Ovary (tissue), 9 donors: Measurements from ENCODE around the gene NINL. TPM values are rescaled to one million over a fixed set of nuclear protein-coding genes. Genes with fewer than 3 reads are reported as not detected.

Experiments used
- DNase-seq, 5 donors: peaks; one replicate each; pipeline ENCODE4 v3.0.0-alpha.2; 2019 to 2020
- H3K27ac ChIP-seq, 2 donors: fragments of 200-600 bp; one replicate each; pipeline versions ENCODE4 v1.5.1 to v1.8.0; 2019 to 2022
- H3K27me3 ChIP-seq: fragments of 200-600 bp; one replicate; pipeline ENCODE4 v1.8.0; 2022
- H3K36me3 ChIP-seq: fragments of 200-600 bp; sonication (generic); one replicate; pipeline ENCODE4 v1.5.1; 2019
- H3K4me1 ChIP-seq: one replicate; pipeline ENCODE4 v1.8.1; 2013; ENCODE audit warnings: mild to moderate bottlenecking, moderate library complexity; ENCODE audit not compliant: insufficient read depth
- H3K4me3 ChIP-seq: fragments of 200-600 bp; sonication (generic); one replicate; pipeline ENCODE4 v1.5.1; 2017
- H3K9me3 ChIP-seq, 2 donors: fragments of 200-600 bp in 1 of 2; sonication (generic) in 1 of 2; one replicate each; pipeline versions ENCODE4 v1.5.1 to v1.8.1; 2013 to 2019; ENCODE audit warnings: mild to moderate bottlenecking in 1 of 2, moderate library complexity in 1 of 2
- CTCF ChIP-seq, 3 donors: fragments of 450-650 bp in 2 of 3; fragments of 200-600 bp in 1 of 3; IDR thresholded peaks; one replicate each; pipeline versions ENCODE4 v1.5.1 to v1.8.0; 2016 to 2022; ENCODE audit warnings: antibody characterized with exemption in 3 of 3, mild to moderate bottlenecking in 1 of 3
- EP300 ChIP-seq: sonication (generic); formaldehyde crosslinking; IDR thresholded peaks from one replicate; pipeline ENCODE4 v1.6.1; 2017; ENCODE audit warnings: antibody characterized with exemption
- POLR2A ChIP-seq: fragments of 450-650 bp; IDR thresholded peaks from one replicate; pipeline ENCODE4 v1.6.1; 2017; ENCODE audit warnings: antibody characterized with exemption, mild to moderate bottlenecking, moderate library complexity
- WGBS, 3 donors: extraction: QIAGEN DNeasy Blood & Tissue Kit in 1 of 3; methylation state at CpG; one replicate each; pipeline versions ENCODE4 v1.1.5 to v1.1.7; 2013 to 2017; 5-methylcytosine and 5-hydroxymethylcytosine counted together
- intact Hi-C, 4 donors: fragments of 100-400 bp; cut with DNase I; formaldehyde crosslinking; loops; one replicate each; pipeline versions ENCODE4 v1.11.0 to v1.15.1; 2022 to 2023
- polyA plus RNA-seq, 2 donors: library from polyadenylated mRNA; stranded (reverse); fragments of 200-250 nt in 1 of 2; fragments of 350-450 nt in 1 of 2; fragmentation: Illumina TruSeq in 1 of 2; extraction: RNeasy Lipid Tissue Mini Kit (QIAGEN cat#74804) in 1 of 2; gene quantifications; one replicate each; pipeline ENCODE4 v1.2.3, GENCODE V29; 2013 to 2014
- total RNA-seq, 7 donors: library from RNA; depleted of rRNA in 2 of 7; stranded (reverse); fragments of >200 nt in 2 of 7; fragmentation: NEBNext Ultra II Directional in 3 of 7; extraction: Animal tissue kit (Norgen Biotek cat#: 25700) in 3 of 7; gene quantifications; one replicate each; pipeline versions ENCODE4 v1.1.0 to v1.2.4, GENCODE V29; 2016 to 2023
- donor health status: DM: no; HTN: no; CAD: no; lungs with moderate emphysema.
- donor health status: DM: no; HTN: no; CAD: no.
- donor health status: Bipolar disorder and iron deficiency.
- donor health status: DM: yes; HTN: yes; CAD: no.
- donor health status: DM: no; HTN: no; CAD: no.
- donor health status: DM: yes; HTN: yes; CAD: no.

Gene NINL
- total and polyA plus RNA-seq, 9 donors: 10.1 to 33.3 (median 20.3) TPM

- no peaks in the 10 kb centered on the region for H3K4me1 ChIP-seq
- TF ChIP-seq POLR2A (no peak), CTCF (IDR thresholded peaks at IDR 0.05) (no peak), EP300 (no peak)
- H3K27ac ChIP-seq: no peak overlapping the region
- no peak overlapping the region for H3K4me3 ChIP-seq
- intact Hi-C loops: no loop called here
- H3K9me3 ChIP-seq: no peaks in the 10 kb centered on the region
- H3K27me3 ChIP-seq: no peaks in the 10 kb centered on the region
- H3K36me3 ChIP-seq: no peaks in the 10 kb centered on the region
- no peak for DNase-seq
- WGBS, 3 donors: 92 to 95% (median 94%) methylated on average over 18 of the region's 18 CpGs
Measured at GRCh38 chr20:25468126-25469075, 116.9 kb downstream of the NINL start.

DNA sequence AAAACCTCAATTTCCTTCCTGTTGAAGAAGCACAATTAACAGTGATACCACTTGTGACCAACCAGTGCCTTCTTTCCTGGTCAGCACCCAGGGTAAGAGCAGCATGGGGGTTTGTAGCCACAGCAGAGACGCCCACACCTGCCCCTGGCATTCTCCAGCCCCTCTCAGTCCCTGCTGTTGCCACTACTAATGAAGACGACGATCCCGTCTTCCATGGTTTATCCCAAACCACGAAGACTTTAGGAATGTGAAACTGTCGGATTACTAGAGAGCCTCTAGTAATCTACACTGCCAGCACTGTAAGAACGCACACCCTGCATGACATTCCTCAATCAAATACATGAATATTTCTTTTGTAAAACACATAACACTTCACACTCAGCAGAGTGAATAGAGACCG is 117.9 kb downstream of the NINL start:
- no peak for DNase-seq
- no peaks in the 10 kb centered on the region for H3K36me3 ChIP-seq
- TF ChIP-seq CTCF (IDR thresholded peaks at IDR 0.05): no peak
- TF ChIP-seq POLR2A: no peak
- TF ChIP-seq EP300: no peak
- no peaks in the 10 kb centered on the region for H3K9me3 ChIP-seq
- WGBS, 3 donors: 85 to 87% (median 85%) methylated on average over 8 of the region's 8 CpGs
- no peaks in the 10 kb centered on the region for H3K27me3 ChIP-seq
- no peaks in the 10 kb centered on the region for H3K4me1 ChIP-seq
- intact Hi-C loops: no loop called here
- no peak overlapping the region for H3K27ac ChIP-seq
- H3K4me3 ChIP-seq: no peak overlapping the region

DNA sequence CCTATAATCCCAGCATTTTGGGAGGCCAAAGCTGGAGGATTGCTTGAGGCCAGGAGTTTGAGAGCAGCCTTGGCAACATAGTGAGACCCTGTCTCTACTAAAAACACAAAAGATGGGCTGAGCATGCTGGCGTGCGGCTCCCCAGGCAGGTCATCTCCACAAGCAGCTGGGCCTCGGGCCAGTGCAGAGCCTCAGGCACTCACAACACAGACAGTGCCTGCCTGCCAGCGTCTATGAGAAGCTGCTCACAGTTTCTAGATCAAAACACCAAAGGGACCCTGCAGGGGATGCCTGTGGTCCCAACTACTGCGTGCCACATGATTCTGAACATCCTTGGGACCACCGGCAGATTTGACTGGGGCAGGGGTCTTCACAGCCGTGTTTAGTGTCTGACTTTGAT is 118.5 kb downstream of the NINL start:
- DNase-seq: no peak
- intact Hi-C loops: no loop called here
- TF ChIP-seq POLR2A: no peak
- no peak for TF ChIP-seq EP300
- no peak for TF ChIP-seq CTCF (IDR thresholded peaks at IDR 0.05)
- Histone ChIP-seq H3K4me3 (no peak overlapping the region), H3K27ac (no peak overlapping the region), H3K4me1 (no peaks in the 10 kb centered on the region), H3K27me3 (no peaks in the 10 kb centered on the region), H3K36me3 (no peaks in the 10 kb centered on the region), H3K9me3 (no peaks in the 10 kb centered on the region)
- 78 to 87% (median 80%) methylated on average over 7 of the region's 7 CpGs for WGBS, 3 donors

GRCh38 chr20:25465243-25466135 is 119.8 kb downstream of the NINL start:
- H3K27ac ChIP-seq: no peak overlapping the region
- H3K4me1 ChIP-seq: no peaks in the 10 kb centered on the region
- WGBS, 3 donors: 81 to 84% (median 81%) methylated on average over 15 of the region's 15 CpGs
- no peaks in the 10 kb centered on the region for H3K36me3 ChIP-seq
- H3K9me3 ChIP-seq: no peaks in the 10 kb centered on the region
- no peak for DNase-seq
- TF ChIP-seq EP300 (no peak), CTCF (IDR thresholded peaks at IDR 0.05) (no peak), POLR2A (no peak)
- intact Hi-C loops: no loop called here
- H3K27me3 ChIP-seq: no peaks in the 10 kb centered on the region
- no peak overlapping the region for H3K4me3 ChIP-seq
